ENCODE measurements around the gene PPARA.

Gene PPARA

GRCh38 chr22:46201059-46201757 lies 50.9 kb downstream of the PPARA start:
- DNase-seq, result no peak
- ChIA-PET CTCF (no interaction called here), POLR2A (no interaction called here)
- Histone ChIP-seq H3K9me3 (ENCODE audit: control extremely low read depth in 1 of 5, control insufficient read depth in 4 of 5, insufficient read depth in 2 of 5, low read depth in 1 of 5, low read length in 4 of 5) (peaks cover 0 to 19% (median 3%) of the 10 kb centered on the region in 5 experiments), H3K4me3 (ENCODE audit: control insufficient read depth in 1 of 7, extremely low read depth in 1 of 7, insufficient read depth in 4 of 7, low read depth in 2 of 7, low read length in 6 of 7) (no peak overlapping the region), H3K27ac (ENCODE audit: insufficient read depth in 1 of 2, low read depth in 1 of 2, low read length in 2 of 2, poor library complexity in 1 of 2, severe bottlenecking in 2 of 2) (no peak overlapping the region), H3K36me3 (ENCODE audit: control insufficient read depth in 4 of 4, insufficient read depth in 4 of 4, low read length in 3 of 4) (peaks cover 4 to 39% (median 12%) of the 10 kb centered on the region in 4 experiments), H3K27me3 (replicated peaks in 2 of 5; ENCODE audit: control insufficient read depth in 4 of 5, insufficient read depth in 5 of 5, low read length in 4 of 5) (no peaks in the 10 kb centered on the region), H3K4me1 (ENCODE audit: control extremely low read depth in 1 of 4, control insufficient read depth in 4 of 4, insufficient read depth in 4 of 4, low read length in 3 of 4) (peaks cover 0 to 2% (median under 1%) of the 10 kb centered on the region in 4 experiments)
- WGBS (ENCODE audit: insufficient coverage), result 95% methylated on average over 8 of the region's 17 CpGs

- no peak for DNase-seq
- Histone ChIP-seq H3K4me3 (ENCODE audit: control insufficient read depth in 1 of 7, extremely low read depth in 1 of 7, insufficient read depth in 4 of 7, low read depth in 2 of 7, low read length in 6 of 7) (no peak overlapping the region), H3K27me3 (replicated peaks in 2 of 5; ENCODE audit: control insufficient read depth in 4 of 5, insufficient read depth in 5 of 5, low read length in 4 of 5) (no peaks in the 10 kb centered on the region), H3K4me1 (ENCODE audit: control extremely low read depth in 1 of 4, control insufficient read depth in 4 of 4, insufficient read depth in 4 of 4, low read length in 3 of 4) (no peaks in the 10 kb centered on the region), H3K36me3 (ENCODE audit: control insufficient read depth in 4 of 4, insufficient read depth in 4 of 4, low read length in 3 of 4) (peaks cover 4 to 45% (median 10%) of the 10 kb centered on the region in 4 experiments), H3K27ac (ENCODE audit: insufficient read depth in 1 of 2, low read depth in 1 of 2, low read length in 2 of 2, poor library complexity in 1 of 2, severe bottlenecking in 2 of 2) (no peak overlapping the region), H3K9me3 (ENCODE audit: control extremely low read depth in 1 of 5, control insufficient read depth in 4 of 5, insufficient read depth in 2 of 5, low read depth in 1 of 5, low read length in 4 of 5) (peaks cover 0 to 23% (median 6%) of the 10 kb centered on the region in 5 experiments)
- 92% methylated on average over 4 of the region's 12 CpGs for WGBS (ENCODE audit: insufficient coverage)
- ChIA-PET POLR2A (no interaction called here), CTCF (interaction anchor here (0.6 kb wide), 1 partner anchor 29 kb away, joined by 3 read pairs; no protein-coding TSS in a partner anchor)
Measured at GRCh38 chr22:46202897-46203600, 52.7 kb downstream of the PPARA start.

- peaks cover 1 to 27% (median 10%) of the 10 kb centered on the region in 5 experiments for H3K9me3 ChIP-seq (ENCODE audit: control extremely low read depth in 1 of 5, control insufficient read depth in 4 of 5, insufficient read depth in 2 of 5, low read depth in 1 of 5, low read length in 4 of 5)
- H3K4me1 ChIP-seq (ENCODE audit: control extremely low read depth in 1 of 4, control insufficient read depth in 4 of 4, insufficient read depth in 4 of 4, low read length in 3 of 4), result no peaks in the 10 kb centered on the region
- no peak overlapping the region for H3K4me3 ChIP-seq (ENCODE audit: control insufficient read depth in 1 of 7, extremely low read depth in 1 of 7, insufficient read depth in 4 of 7, low read depth in 2 of 7, low read length in 6 of 7)
- no peak for DNase-seq
- H3K36me3 ChIP-seq (ENCODE audit: control insufficient read depth in 4 of 4, insufficient read depth in 4 of 4, low read length in 3 of 4), result peaks cover 4 to 46% (median 9%) of the 10 kb centered on the region in 4 experiments
- ChIA-PET CTCF (no interaction called here), POLR2A (no interaction called here)
- no peak overlapping the region for H3K27ac ChIP-seq (ENCODE audit: insufficient read depth in 1 of 2, low read depth in 1 of 2, low read length in 2 of 2, poor library complexity in 1 of 2, severe bottlenecking in 2 of 2)
- no peaks in the 10 kb centered on the region for H3K27me3 ChIP-seq (replicated peaks in 2 of 5; ENCODE audit: control insufficient read depth in 4 of 5, insufficient read depth in 5 of 5, low read length in 4 of 5)
- WGBS (ENCODE audit: insufficient coverage), result 98% methylated on average over 7 of the region's 7 CpGs
Measured at GRCh38 chr22:46203601-46203980, 53.3 kb downstream of the PPARA start.

- H3K4me1 ChIP-seq (ENCODE audit: control extremely low read depth in 1 of 4, control insufficient read depth in 4 of 4, insufficient read depth in 4 of 4, low read length in 3 of 4), result no peaks in the 10 kb centered on the region
- POLR2A ChIA-PET, result no interaction called here
Measured at GRCh38 chr22:46209262-46209661, 58.9 kb downstream of the PPARA start.

GRCh38 chr22:46212195-46212594 lies 61.9 kb downstream of the PPARA start:
- Histone ChIP-seq H3K4me1 (ENCODE audit: control extremely low read depth in 1 of 4, control insufficient read depth in 4 of 4, insufficient read depth in 4 of 4, low read length in 3 of 4) (no peaks in the 10 kb centered on the region), H3K36me3 (ENCODE audit: control insufficient read depth in 4 of 4, insufficient read depth in 4 of 4, low read length in 3 of 4) (peaks cover 9 to 71% (median 23%) of the 10 kb centered on the region in 4 experiments), H3K4me3 (ENCODE audit: control insufficient read depth in 1 of 7, extremely low read depth in 1 of 7, insufficient read depth in 4 of 7, low read depth in 2 of 7, low read length in 6 of 7) (no peak overlapping the region), H3K27ac (ENCODE audit: insufficient read depth in 1 of 2, low read depth in 1 of 2, low read length in 2 of 2, poor library complexity in 1 of 2, severe bottlenecking in 2 of 2) (no peak overlapping the region), H3K9me3 (ENCODE audit: control extremely low read depth in 1 of 5, control insufficient read depth in 4 of 5, insufficient read depth in 2 of 5, low read depth in 1 of 5, low read length in 4 of 5) (peaks cover 2 to 35% (median 15%) of the 10 kb centered on the region in 5 experiments), H3K27me3 (replicated peaks in 2 of 5; ENCODE audit: control insufficient read depth in 4 of 5, insufficient read depth in 5 of 5, low read length in 4 of 5) (no peaks in the 10 kb centered on the region)
- POLR2A ChIA-PET, result no interaction called here
- CTCF ChIA-PET, result interaction anchor here (0.6 kb wide), 1 partner anchor 44 kb away, joined by 4 read pairs; no protein-coding TSS in a partner anchor
- no peak for DNase-seq
- WGBS (ENCODE audit: insufficient coverage), result 94% methylated on average over 2 of the region's 4 CpGs

More at GRCh38 chr22:46209262-46209661, 58.9 kb downstream of the PPARA start:
- CTCF ChIA-PET, result no interaction called here
- 100% methylated on average over 1 of the region's 1 CpG for WGBS (ENCODE audit: insufficient coverage)
- Histone ChIP-seq H3K36me3 (ENCODE audit: control insufficient read depth in 4 of 4, insufficient read depth in 4 of 4, low read length in 3 of 4) (peaks cover 7 to 61% (median 13%) of the 10 kb centered on the region in 4 experiments), H3K27ac (ENCODE audit: insufficient read depth in 1 of 2, low read depth in 1 of 2, low read length in 2 of 2, poor library complexity in 1 of 2, severe bottlenecking in 2 of 2) (no peak overlapping the region), H3K4me3 (ENCODE audit: control insufficient read depth in 1 of 7, extremely low read depth in 1 of 7, insufficient read depth in 4 of 7, low read depth in 2 of 7, low read length in 6 of 7) (no peak overlapping the region), H3K27me3 (replicated peaks in 2 of 5; ENCODE audit: control insufficient read depth in 4 of 5, insufficient read depth in 5 of 5, low read length in 4 of 5) (no peaks in the 10 kb centered on the region), H3K9me3 (ENCODE audit: control extremely low read depth in 1 of 5, control insufficient read depth in 4 of 5, insufficient read depth in 2 of 5, low read depth in 1 of 5, low read length in 4 of 5) (peaks cover 2 to 48% (median 25%) of the 10 kb centered on the region in 5 experiments)
- peak; percentile 11 to 40 (median 19) for DNase-seq

- Histone ChIP-seq H3K36me3 (ENCODE audit: control insufficient read depth in 4 of 4, insufficient read depth in 4 of 4, low read length in 3 of 4) (peaks cover 9 to 68% (median 25%) of the 10 kb centered on the region in 4 experiments), H3K27me3 (replicated peaks in 2 of 5; ENCODE audit: control insufficient read depth in 4 of 5, insufficient read depth in 5 of 5, low read length in 4 of 5) (no peaks in the 10 kb centered on the region), H3K27ac (ENCODE audit: insufficient read depth in 1 of 2, low read depth in 1 of 2, low read length in 2 of 2, poor library complexity in 1 of 2, severe bottlenecking in 2 of 2) (no peak overlapping the region), H3K4me3 (ENCODE audit: control insufficient read depth in 1 of 7, extremely low read depth in 1 of 7, insufficient read depth in 4 of 7, low read depth in 2 of 7, low read length in 6 of 7) (no peak overlapping the region), H3K9me3 (ENCODE audit: control extremely low read depth in 1 of 5, control insufficient read depth in 4 of 5, insufficient read depth in 2 of 5, low read depth in 1 of 5, low read length in 4 of 5) (peaks cover 2 to 31% (median 15%) of the 10 kb centered on the region in 5 experiments), H3K4me1 (ENCODE audit: control extremely low read depth in 1 of 4, control insufficient read depth in 4 of 4, insufficient read depth in 4 of 4, low read length in 3 of 4) (no peaks in the 10 kb centered on the region)
- 100% methylated on average over 3 of the region's 4 CpGs for WGBS (ENCODE audit: insufficient coverage)
- CTCF ChIA-PET, result no interaction called here
- POLR2A ChIA-PET, result no interaction called here
- no peak for DNase-seq
Measured at GRCh38 chr22:46213052-46213451, 62.7 kb downstream of the PPARA start.

- peaks cover 0 to 21% (median 12%) of the 10 kb centered on the region in 5 experiments for H3K9me3 ChIP-seq (ENCODE audit: control extremely low read depth in 1 of 5, control insufficient read depth in 4 of 5, insufficient read depth in 2 of 5, low read depth in 1 of 5, low read length in 4 of 5)
- WGBS (ENCODE audit: insufficient coverage), result 97% methylated on average over 29 of the region's 29 CpGs
- CTCF ChIA-PET, result no interaction called here
- H3K27ac ChIP-seq (ENCODE audit: insufficient read depth in 1 of 2, low read depth in 1 of 2, low read length in 2 of 2, poor library complexity in 1 of 2, severe bottlenecking in 2 of 2), result no peak overlapping the region
- POLR2A ChIA-PET, result no interaction called here
- H3K4me3 ChIP-seq (ENCODE audit: control insufficient read depth in 1 of 7, extremely low read depth in 1 of 7, insufficient read depth in 4 of 7, low read depth in 2 of 7, low read length in 6 of 7), result no peak overlapping the region
- peaks cover 10 to 64% (median 31%) of the 10 kb centered on the region in 4 experiments for H3K36me3 ChIP-seq (ENCODE audit: control insufficient read depth in 4 of 4, insufficient read depth in 4 of 4, low read length in 3 of 4)
- no peaks in the 10 kb centered on the region for H3K4me1 ChIP-seq (ENCODE audit: control extremely low read depth in 1 of 4, control insufficient read depth in 4 of 4, insufficient read depth in 4 of 4, low read length in 3 of 4)
- no peaks in the 10 kb centered on the region for H3K27me3 ChIP-seq (replicated peaks in 2 of 5; ENCODE audit: control insufficient read depth in 4 of 5, insufficient read depth in 5 of 5, low read length in 4 of 5)
- DNase-seq, result no peak
Measured at GRCh38 chr22:46214149-46214548, 63.8 kb downstream of the PPARA start.

Data from common myeloid progenitor, CD34-positive (primary cell).